ENCODE results near the gene MAP2K6. TPM values are rescaled to one million over a fixed set of nuclear protein-coding genes. Genes with fewer than 3 reads are reported as not detected.

The MAP2K6 gene
- total and polyA plus RNA-seq, 2 of the 8 experiments (the other 6 are each of a cell fraction or from before 2014, with no cell fraction given) = 11.0 to 44.1 TPM

DNA sequence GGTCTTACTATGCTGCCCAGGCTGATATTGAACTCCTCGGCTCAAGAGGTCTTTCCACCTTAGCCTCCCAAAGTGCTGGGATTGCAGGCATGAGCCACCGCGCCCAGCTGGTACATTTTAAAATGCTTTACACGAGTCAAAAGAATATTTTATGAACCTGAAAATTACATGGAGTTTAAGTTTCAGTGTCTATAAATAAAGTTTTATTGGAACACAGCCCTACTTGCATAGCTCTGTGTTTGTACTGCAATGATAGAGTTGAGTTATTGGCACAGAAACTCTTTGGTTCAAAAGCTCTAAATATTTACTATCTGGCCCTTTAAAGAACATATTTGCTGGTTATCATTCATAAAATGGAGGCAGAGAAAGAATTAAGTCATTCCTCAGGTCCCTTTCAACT lies 24.3 kb downstream of the MAP2K6 start (continued):
- no peak for TF ChIP-seq HDAC2 (IDR thresholded peaks at IDR 0.05; ENCODE audit: borderline replicate concordance in 1 of 2, low read depth in 2 of 2, low read length in 2 of 2)
- TF ChIP-seq NRF1 (IDR thresholded peaks at IDR 0.05; ENCODE audit: low read depth, low read length) = no peak
- TF ChIP-seq PHF8 (conservative IDR thresholded peaks at IDR 0.05; ENCODE audit: low read depth, low read length) = no peak
- no peak for TF ChIP-seq POLR2A (IDR thresholded peaks at IDR 0.05; ENCODE audit: control extremely low read depth in 1 of 2, low read depth in 2 of 2, low read length in 2 of 2)
- TF ChIP-seq SIN3A (conservative IDR thresholded peaks at IDR 0.05 in 1 of 2, IDR thresholded peaks at IDR 0.05 in 1 of 2; ENCODE audit: low read depth in 1 of 2, low read length in 2 of 2) = no peak
- no peak for TF ChIP-seq CREB1 (IDR thresholded peaks at IDR 0.05)
- no peak for TF ChIP-seq ASH2L (IDR thresholded peaks at IDR 0.05; ENCODE audit: low read length)

All from H1 (cell line).